Subcutaneous adipose tissue (tissue), 4 donors: Measurements from ENCODE around the gene IGFALS. TPM values are rescaled to one million over a fixed set of nuclear protein-coding genes. Genes with fewer than 3 reads are reported as not detected.

Source experiments
- CTCF ChIP-seq: fragments of 450-650 bp; IDR thresholded peaks from one replicate; pipeline ENCODE4 v1.5.1; 2016; ENCODE audit warnings: low read depth, mild to moderate bottlenecking, control low read depth, antibody characterized with exemption, moderate library complexity
- total RNA-seq, 4 donors: library from RNA; depleted of rRNA; stranded (reverse); fragments of >200 nt; gene quantifications; one replicate each; pipeline ENCODE4 v1.1.0, GENCODE V29; 2016

Gene IGFALS
- total RNA-seq, 4 donors from 2014 or later, result 0.66 TPM; not detected in 3

DNA sequence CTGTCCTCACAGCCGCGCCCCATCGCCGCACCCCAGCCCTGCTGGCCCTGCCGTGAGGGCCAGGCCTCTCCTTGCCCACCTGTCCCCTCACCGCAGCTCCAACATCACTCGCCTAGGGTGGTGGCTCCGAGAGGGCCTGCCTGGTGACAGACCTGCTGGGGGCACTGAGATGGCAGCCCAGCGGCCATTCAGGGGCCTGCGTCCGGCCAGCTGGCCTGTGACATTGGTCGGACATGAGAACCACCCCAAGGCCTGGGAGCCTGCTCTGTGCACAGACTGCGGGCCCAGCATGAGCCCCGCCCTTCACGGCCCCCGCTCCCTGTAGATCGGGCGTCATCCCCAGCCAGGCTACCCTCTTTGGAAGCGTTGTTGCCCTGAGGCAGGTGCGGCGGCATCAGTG is 34.0 kb downstream of the IGFALS start:
- TF ChIP-seq CTCF, result no peak

DNA sequence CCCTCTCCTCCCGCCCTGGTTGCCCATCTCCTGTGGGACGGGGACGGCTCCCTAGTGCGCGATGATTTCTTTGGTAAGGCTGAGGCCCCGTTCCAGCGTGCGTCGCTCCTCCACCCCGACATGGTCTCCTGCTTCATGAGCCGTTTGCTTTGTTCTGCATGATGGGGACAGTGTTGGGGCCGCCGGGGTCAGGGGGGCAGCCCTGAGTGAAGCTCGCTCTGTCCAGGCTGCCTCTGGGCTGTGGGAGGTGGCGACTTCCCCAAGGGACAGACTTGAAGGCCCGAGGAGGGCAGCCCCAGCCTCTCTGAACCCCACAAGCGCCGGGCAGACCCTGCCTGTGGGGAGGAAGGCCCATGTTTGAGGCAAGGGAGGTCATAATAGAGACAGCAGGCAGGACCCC is 34.6 kb downstream of the IGFALS start:
- TF ChIP-seq CTCF, result no peak

GRCh38 chr16:1757714-1758461 is 35.6 kb downstream of the IGFALS start:
- TF ChIP-seq CTCF, result no peak

DNA sequence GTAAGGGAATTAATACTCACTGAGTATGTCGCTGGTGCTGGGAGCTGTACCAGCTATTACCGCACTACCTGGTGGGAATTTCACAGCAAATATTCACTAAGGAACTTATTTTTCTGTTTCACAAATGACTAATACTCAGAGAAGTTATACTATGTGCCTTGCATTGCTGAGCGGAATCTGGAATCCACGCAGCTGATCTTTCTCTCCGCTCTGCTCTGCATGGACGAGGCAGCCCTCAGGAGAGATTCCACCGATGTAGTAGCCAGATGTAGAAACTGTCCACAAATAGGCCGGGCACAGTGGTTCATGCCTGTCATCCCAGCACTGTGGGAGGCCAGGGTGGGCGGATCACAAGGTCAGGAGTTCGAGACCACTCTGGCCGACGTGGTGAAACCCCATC is 39.3 kb downstream of the IGFALS start:
- TF ChIP-seq CTCF, result no peak

GRCh38 chr16:1752853-1753252 is 40.7 kb downstream of the IGFALS start:
- no peak for TF ChIP-seq CTCF

DNA sequence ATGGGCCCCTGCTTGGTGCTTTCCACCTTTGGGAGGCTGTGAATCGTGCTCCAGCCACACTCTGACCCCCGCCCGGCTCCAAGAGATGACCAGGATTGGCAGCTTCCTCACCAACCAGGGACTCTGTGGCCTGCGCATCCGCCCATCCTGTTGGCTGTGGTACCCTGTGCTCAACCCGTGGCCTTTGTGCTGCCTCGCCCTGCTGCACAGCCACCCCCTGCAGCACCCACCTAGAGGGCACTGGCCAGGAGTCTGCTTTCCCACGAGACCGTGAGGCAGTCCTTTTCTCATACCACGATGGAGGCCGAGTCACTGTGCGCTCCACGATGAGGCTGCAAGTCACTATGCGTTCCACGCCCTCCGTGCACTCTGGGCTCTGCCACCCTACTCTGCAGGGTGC is 41.6 kb downstream of the IGFALS start:
- no peak for TF ChIP-seq CTCF

GRCh38 chr16:1749152-1750117 is 44.1 kb downstream of the IGFALS start:
- TF ChIP-seq CTCF, result no peak
